SK-N-MC (cell line): ENCODE data around the gene AKAP6.

Source experiments
- EZH2 ChIP-seq: fragments of 200-600 bp; sonication (generic); IDR thresholded peaks from one replicate; pipeline ENCODE4 v1.6.1; 2017; ENCODE audit warnings: antibody characterized with exemption
- POLR2AphosphoS5 ChIP-seq: IDR thresholded peaks from 2 replicates; pipeline ENCODE4 v1.6.1; 2012; ENCODE audit warnings: mild to moderate bottlenecking, low read depth, low read length, borderline replicate concordance

DNA sequence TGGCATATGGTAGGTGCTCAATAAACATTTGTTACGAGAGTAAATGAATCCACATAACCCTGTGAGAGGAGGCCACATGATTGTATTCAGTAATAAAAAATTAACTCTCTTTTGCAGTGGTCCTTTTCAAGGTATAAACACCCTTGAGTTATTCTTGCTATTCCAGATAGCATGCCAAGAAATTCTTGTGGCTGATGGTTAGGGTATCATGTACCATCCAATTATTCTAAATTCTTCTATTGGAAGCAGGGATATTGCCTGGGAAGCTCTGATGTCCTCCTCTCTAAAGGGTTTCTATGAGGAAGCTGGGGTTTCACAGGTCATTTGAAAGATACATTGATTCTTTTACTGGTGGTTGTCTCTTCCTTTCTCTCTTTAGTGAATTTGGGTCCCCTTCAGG, 10.1 kb downstream of the AKAP6 start:
- TF ChIP-seq EZH2 (no peak), POLR2AphosphoS5 (no peak)
